MM.1S (cell line): Measurements from ENCODE around the gene PRDM7.

Experiments used
- DNase-seq: peaks from one replicate; pipeline ENCODE4 v3.0.0-alpha.2; 2015
- H2AFZ ChIP-seq: fragments of 300-600 bp; sonication (generic); 2 replicates; pipeline ENCODE4 v1.6.0; 2016; ENCODE audit warnings: antibody characterized with exemption, low read length
- H3F3A ChIP-seq: fragments of 300-600 bp; sonication (generic); 2 replicates; pipeline ENCODE4 v1.6.1; 2016; ENCODE audit warnings: mild to moderate bottlenecking, antibody characterized with exemption, low read length, moderate library complexity, mixed read lengths; ENCODE audit not compliant: insufficient read depth
- H3K27ac ChIP-seq: fragments of 300-600 bp; sonication (generic); 2 replicates; pipeline ENCODE4 v1.5.1; 2016; ENCODE audit warnings: mild to moderate bottlenecking, low read length
- H3K27me3 ChIP-seq: fragments of 300-600 bp; sonication (generic); replicated peaks from 2 replicates; pipeline ENCODE4 v1.6.0; 2016; ENCODE audit warnings: low read length; ENCODE audit not compliant: insufficient read depth
- H3K36me3 ChIP-seq: fragments of 300-600 bp; sonication (generic); replicated peaks from 2 replicates; pipeline ENCODE4 v1.6.1; 2016; ENCODE audit warnings: mild to moderate bottlenecking, low read length, mixed read lengths; ENCODE audit not compliant: insufficient read depth
- H3K4me1 ChIP-seq: fragments of 300-600 bp; sonication (generic); 2 replicates; pipeline ENCODE4 v1.6.1; 2016; ENCODE audit warnings: low read length, mixed read lengths
- H3K4me2 ChIP-seq: fragments of 300-600 bp; sonication (generic); 2 replicates; pipeline ENCODE4 v1.6.0; 2016; ENCODE audit warnings: low read depth, low read length
- H3K4me3 ChIP-seq: fragments of 300-600 bp; sonication (generic); 2 replicates; pipeline ENCODE4 v1.5.1; 2016; ENCODE audit warnings: low read length, mixed read lengths
- H3K79me2 ChIP-seq: fragments of 300-600 bp; sonication (generic); 2 replicates; pipeline ENCODE4 v1.6.1; 2016; ENCODE audit warnings: mixed run types, low read length, mixed read lengths
- H3K9ac ChIP-seq: fragments of 300-600 bp; sonication (generic); 2 replicates; pipeline ENCODE4 v1.6.1; 2016; ENCODE audit warnings: low read length, mixed read lengths
- H3K9me2 ChIP-seq: fragments of 300-600 bp; sonication (generic); replicated peaks from 2 replicates; pipeline ENCODE4 v1.6.1; 2016; ENCODE audit warnings: mild to moderate bottlenecking, low read length, mixed read lengths; ENCODE audit not compliant: insufficient read depth
- H3K9me3 ChIP-seq: fragments of 300-600 bp; sonication (generic); replicated peaks from 2 replicates; pipeline ENCODE4 v1.6.1; 2016; ENCODE audit warnings: mild to moderate bottlenecking, low read length, mixed read lengths; ENCODE audit not compliant: insufficient read depth
- H4K20me1 ChIP-seq: fragments of 300-600 bp; sonication (generic); 2 replicates; pipeline ENCODE4 v1.6.1; 2016; ENCODE audit warnings: mild to moderate bottlenecking, low read length, moderate library complexity, mixed read lengths; ENCODE audit not compliant: insufficient read depth
- EZH2 ChIP-seq: fragments of 300-600 bp; sonication (generic); optimal IDR thresholded peaks from 2 replicates; pipeline ENCODE3; 2017; ENCODE audit warnings: low read depth, mild to moderate bottlenecking, antibody characterized with exemption, low read length, mixed read lengths
- EZH2phosphoT487 ChIP-seq: fragments of 300-600 bp; sonication (generic); IDR thresholded peaks from 2 replicates; pipeline ENCODE4 v1.6.1; 2018; ENCODE audit warnings: antibody characterized with exemption, low read length
- TF ChIP-seq, protein P1 (sequence below): fragments of 300-600 bp; sonication (generic); IDR thresholded peaks from 2 replicates; pipeline ENCODE4 v1.5.1; 2016; ENCODE audit warnings: antibody characterized with exemption, low read length, mixed read lengths

The PRDM7 gene

DNA sequence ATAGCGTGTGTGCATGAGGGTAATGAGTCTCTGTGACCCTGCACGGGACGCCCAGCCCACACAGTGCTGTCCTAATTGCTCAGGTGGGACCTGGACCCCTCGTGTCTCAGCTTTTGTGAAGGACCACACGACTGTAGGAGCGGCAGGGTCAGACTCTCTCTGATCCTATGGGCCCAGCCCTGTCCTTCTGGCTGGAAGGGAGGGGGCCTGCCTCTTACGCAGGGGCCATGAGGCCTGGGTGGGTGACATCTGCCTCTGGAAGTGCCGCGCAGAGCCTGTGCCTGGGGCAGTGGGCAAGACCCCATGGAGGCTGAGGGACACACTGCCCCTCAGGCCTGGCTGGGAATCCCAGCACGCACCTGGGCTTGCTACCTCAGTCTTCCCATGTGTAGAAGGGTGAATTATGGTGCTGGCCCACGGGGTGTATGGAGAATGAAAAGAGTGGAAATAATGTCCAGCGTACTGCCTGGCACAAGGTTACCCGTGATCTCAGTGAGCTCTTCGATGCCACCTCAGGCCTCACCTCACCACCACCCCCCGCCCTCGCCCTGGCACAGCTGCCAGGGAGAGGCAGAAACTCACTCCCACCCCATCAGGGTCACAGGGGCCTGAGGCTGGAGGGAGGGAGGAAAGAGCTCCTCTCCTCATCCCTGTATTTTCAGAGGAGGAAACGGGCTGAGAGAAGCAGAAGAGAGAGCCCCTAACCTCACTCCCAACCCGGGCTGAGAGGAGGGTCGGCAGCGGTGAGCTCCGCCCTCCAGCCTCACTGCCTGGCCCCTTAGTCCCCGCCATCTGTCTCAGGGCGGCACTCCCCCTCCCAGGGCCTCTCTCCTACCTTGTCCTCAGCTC is 30.8 kb downstream of the PRDM7 start:
- H3K4me3 ChIP-seq, result no peak overlapping the region

DNA sequence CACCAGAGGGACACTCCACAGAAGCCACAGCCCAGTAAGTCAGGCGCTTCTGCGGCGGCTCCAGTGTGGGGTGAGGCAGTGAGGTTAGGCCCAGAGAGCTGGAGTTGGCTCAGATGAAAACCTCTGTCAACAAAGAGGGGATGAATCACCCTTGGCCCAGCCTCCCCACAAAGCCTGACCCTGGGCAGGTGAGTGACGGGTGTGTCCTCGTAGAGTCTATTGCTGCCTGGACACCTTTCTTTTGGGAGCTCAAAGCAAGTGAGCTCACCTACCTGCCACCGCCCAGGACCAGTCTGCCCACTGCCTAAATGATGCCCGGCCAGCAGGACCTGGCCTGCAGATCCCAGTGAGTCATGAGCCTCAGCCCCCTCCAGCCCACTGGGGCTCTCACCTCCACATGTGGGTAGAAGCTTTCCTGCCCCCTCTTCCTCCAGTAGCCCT is 33.0 kb downstream of the PRDM7 start:
- H3K36me3 ChIP-seq, result no peaks in the 10 kb centered on the region
- TF ChIP-seq, protein P1, sequence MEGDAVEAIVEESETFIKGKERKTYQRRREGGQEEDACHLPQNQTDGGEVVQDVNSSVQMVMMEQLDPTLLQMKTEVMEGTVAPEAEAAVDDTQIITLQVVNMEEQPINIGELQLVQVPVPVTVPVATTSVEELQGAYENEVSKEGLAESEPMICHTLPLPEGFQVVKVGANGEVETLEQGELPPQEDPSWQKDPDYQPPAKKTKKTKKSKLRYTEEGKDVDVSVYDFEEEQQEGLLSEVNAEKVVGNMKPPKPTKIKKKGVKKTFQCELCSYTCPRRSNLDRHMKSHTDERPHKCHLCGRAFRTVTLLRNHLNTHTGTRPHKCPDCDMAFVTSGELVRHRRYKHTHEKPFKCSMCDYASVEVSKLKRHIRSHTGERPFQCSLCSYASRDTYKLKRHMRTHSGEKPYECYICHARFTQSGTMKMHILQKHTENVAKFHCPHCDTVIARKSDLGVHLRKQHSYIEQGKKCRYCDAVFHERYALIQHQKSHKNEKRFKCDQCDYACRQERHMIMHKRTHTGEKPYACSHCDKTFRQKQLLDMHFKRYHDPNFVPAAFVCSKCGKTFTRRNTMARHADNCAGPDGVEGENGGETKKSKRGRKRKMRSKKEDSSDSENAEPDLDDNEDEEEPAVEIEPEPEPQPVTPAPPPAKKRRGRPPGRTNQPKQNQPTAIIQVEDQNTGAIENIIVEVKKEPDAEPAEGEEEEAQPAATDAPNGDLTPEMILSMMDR, result no peak
- TF ChIP-seq EZH2 (no peak), EZH2phosphoT487 (no peak)
- H3K4me2 ChIP-seq, result no peak overlapping the region
- H3K9ac ChIP-seq, result no peak overlapping the region
- no peak overlapping the region for H2AFZ ChIP-seq
- no peaks in the 10 kb centered on the region for H3K9me3 ChIP-seq
- no peak overlapping the region for H3K27ac ChIP-seq
- H3F3A ChIP-seq, result no peaks in the 10 kb centered on the region
- no peaks in the 10 kb centered on the region for H3K79me2 ChIP-seq
- H3K27me3 ChIP-seq, result no peaks in the 10 kb centered on the region
- no peak overlapping the region for H3K4me3 ChIP-seq
- DNase-seq, result no peak
- no peaks in the 10 kb centered on the region for H3K4me1 ChIP-seq
- no peaks in the 10 kb centered on the region for H3K9me2 ChIP-seq
- no peaks in the 10 kb centered on the region for H4K20me1 ChIP-seq

More for the DNA sequence above, 30.8 kb downstream of the PRDM7 start:
- H3K9ac ChIP-seq, result no peak overlapping the region
- H3F3A ChIP-seq, result no peaks in the 10 kb centered on the region
- H3K79me2 ChIP-seq, result no peaks in the 10 kb centered on the region
- no peaks in the 10 kb centered on the region for H3K9me3 ChIP-seq
- no peaks in the 10 kb centered on the region for H3K4me1 ChIP-seq
- no peaks in the 10 kb centered on the region for H3K9me2 ChIP-seq
- H3K4me2 ChIP-seq, result no peak overlapping the region
- no peak for DNase-seq
- no peaks in the 10 kb centered on the region for H3K27me3 ChIP-seq
- H3K36me3 ChIP-seq, result no peaks in the 10 kb centered on the region
- no peak for TF ChIP-seq EZH2
- TF ChIP-seq, protein P1, result no peak
- TF ChIP-seq EZH2phosphoT487, result no peak
- H3K27ac ChIP-seq, result no peak overlapping the region
- H2AFZ ChIP-seq, result no peak overlapping the region
- no peaks in the 10 kb centered on the region for H4K20me1 ChIP-seq

DNA sequence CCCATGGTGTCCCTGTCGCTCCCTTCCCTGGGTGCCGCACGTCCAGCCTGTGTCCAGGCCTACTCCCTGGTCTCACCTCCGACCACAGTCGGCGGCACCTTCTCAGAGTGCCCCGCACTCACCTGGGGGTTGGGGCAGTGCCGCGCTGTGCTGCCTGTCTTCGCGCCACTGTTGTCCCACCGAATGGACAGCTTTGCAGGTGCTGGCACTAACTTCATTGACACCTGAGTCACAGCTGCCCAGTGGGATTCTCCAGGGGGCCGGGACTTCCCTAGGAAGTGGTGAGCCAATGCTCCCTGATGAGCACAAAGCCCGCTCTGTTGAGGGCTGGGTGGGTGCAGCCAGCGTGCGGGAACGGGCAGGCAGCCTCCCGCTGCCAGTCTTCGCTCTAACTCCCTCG is 33.6 kb downstream of the PRDM7 start:
- no peaks in the 10 kb centered on the region for H4K20me1 ChIP-seq
- no peaks in the 10 kb centered on the region for H3K79me2 ChIP-seq
- no peak for DNase-seq
- H3K9me3 ChIP-seq, result no peaks in the 10 kb centered on the region
- no peaks in the 10 kb centered on the region for H3K9me2 ChIP-seq
- H3K4me3 ChIP-seq, result no peak overlapping the region
- H3F3A ChIP-seq, result no peaks in the 10 kb centered on the region
- no peaks in the 10 kb centered on the region for H3K27me3 ChIP-seq
- no peak overlapping the region for H3K4me2 ChIP-seq
- H3K9ac ChIP-seq, result no peak overlapping the region
- no peak for TF ChIP-seq EZH2phosphoT487
- no peak for TF ChIP-seq EZH2
- TF ChIP-seq, protein P1, result no peak
- no peak overlapping the region for H3K27ac ChIP-seq
- no peaks in the 10 kb centered on the region for H3K4me1 ChIP-seq
- no peaks in the 10 kb centered on the region for H3K36me3 ChIP-seq
- no peak overlapping the region for H2AFZ ChIP-seq
